DOHH2 (cell line): ENCODE data around the gene RABL2B.
"Not testable (repeated sequence)": the region's sequence is repeated elsewhere in the genome, so short reads cannot be mapped to it uniquely, and the experiment has no call there.

Experiments used
- H3F3A ChIP-seq: fragments of 200-600 bp; sonication (generic), shearing (Covaris generic); 2 replicates; pipeline ENCODE4 v1.6.0; 2016; ENCODE audit warnings: antibody characterized with exemption, mild to moderate bottlenecking; ENCODE audit not compliant: control insufficient read depth, insufficient read depth
- H3K27ac ChIP-seq: fragments of 200-600 bp; sonication (generic); 2 replicates; pipeline ENCODE4 v1.5.1; 2014; ENCODE audit warnings: low read depth, mild to moderate bottlenecking, low read length, moderate library complexity
- H3K27me3 ChIP-seq: fragments of 200-600 bp; sonication (generic); 2 replicates; pipeline ENCODE4 v1.6.1; 2014; ENCODE audit warnings: mild to moderate bottlenecking, low read length, mixed read lengths; ENCODE audit not compliant: control insufficient read depth
- H3K36me3 ChIP-seq: fragments of 200-600 bp; sonication (generic); 2 replicates; pipeline ENCODE4 v1.6.1; 2014; ENCODE audit warnings: mild to moderate bottlenecking, low read length, moderate library complexity, mixed read lengths; ENCODE audit not compliant: control insufficient read depth
- H3K4me1 ChIP-seq: fragments of 200-600 bp; sonication (generic); 2 replicates; pipeline ENCODE4 v1.6.1; 2014; ENCODE audit warnings: mild to moderate bottlenecking, low read length, mixed read lengths; ENCODE audit not compliant: control insufficient read depth
- H3K4me2 ChIP-seq: fragments of 200-600 bp; sonication (generic); 2 replicates; pipeline ENCODE4 v1.6.0; 2014; ENCODE audit warnings: mild to moderate bottlenecking, low read length, moderate library complexity
- H3K4me3 ChIP-seq: fragments of 200-600 bp; sonication (generic); 2 replicates; pipeline ENCODE4 v1.5.1; 2014; ENCODE audit warnings: mild to moderate bottlenecking, low read length, mixed read lengths
- H3K79me2 ChIP-seq: fragments of 200-600 bp; sonication (generic); 2 replicates; pipeline ENCODE4 v1.6.1; 2014; ENCODE audit warnings: mild to moderate bottlenecking, low read length, mixed read lengths; ENCODE audit not compliant: control insufficient read depth
- H3K9me2 ChIP-seq: fragments of 200-600 bp; sonication (generic); replicated peaks from 2 replicates; pipeline ENCODE4 v1.6.1; 2014; ENCODE audit warnings: mild to moderate bottlenecking, low read length, mixed read lengths; ENCODE audit not compliant: control insufficient read depth
- H3K9me3 ChIP-seq: fragments of 200-600 bp; sonication (generic); 2 replicates; pipeline ENCODE4 v1.6.1; 2014; ENCODE audit warnings: antibody characterized with exemption, low read length, mixed read lengths; ENCODE audit not compliant: control insufficient read depth, insufficient read depth
- H4K20me1 ChIP-seq: fragments of 200-600 bp; sonication (generic); 2 replicates; pipeline ENCODE4 v1.6.0; 2014; ENCODE audit warnings: low read depth, mild to moderate bottlenecking, antibody characterized with exemption, low read length, moderate library complexity; ENCODE audit not compliant: control insufficient read depth, insufficient read depth
- EZH2phosphoT487 ChIP-seq: fragments of 200-600 bp; sonication (generic); IDR thresholded peaks from 2 replicates; pipeline ENCODE4 v1.6.1; 2017; ENCODE audit warnings: borderline replicate concordance, mild to moderate bottlenecking, antibody characterized with exemption, low read length, moderate library complexity, mixed read lengths
- TF ChIP-seq, protein P1 (sequence below): fragments of 200-600 bp; sonication (generic); IDR thresholded peaks from one replicate; pipeline ENCODE4 v1.5.1; 2014; ENCODE audit warnings: antibody characterized with exemption, mild to moderate bottlenecking, low read depth, low read length; ENCODE audit not compliant: poor library complexity, severe bottlenecking

The RABL2B gene

DNA sequence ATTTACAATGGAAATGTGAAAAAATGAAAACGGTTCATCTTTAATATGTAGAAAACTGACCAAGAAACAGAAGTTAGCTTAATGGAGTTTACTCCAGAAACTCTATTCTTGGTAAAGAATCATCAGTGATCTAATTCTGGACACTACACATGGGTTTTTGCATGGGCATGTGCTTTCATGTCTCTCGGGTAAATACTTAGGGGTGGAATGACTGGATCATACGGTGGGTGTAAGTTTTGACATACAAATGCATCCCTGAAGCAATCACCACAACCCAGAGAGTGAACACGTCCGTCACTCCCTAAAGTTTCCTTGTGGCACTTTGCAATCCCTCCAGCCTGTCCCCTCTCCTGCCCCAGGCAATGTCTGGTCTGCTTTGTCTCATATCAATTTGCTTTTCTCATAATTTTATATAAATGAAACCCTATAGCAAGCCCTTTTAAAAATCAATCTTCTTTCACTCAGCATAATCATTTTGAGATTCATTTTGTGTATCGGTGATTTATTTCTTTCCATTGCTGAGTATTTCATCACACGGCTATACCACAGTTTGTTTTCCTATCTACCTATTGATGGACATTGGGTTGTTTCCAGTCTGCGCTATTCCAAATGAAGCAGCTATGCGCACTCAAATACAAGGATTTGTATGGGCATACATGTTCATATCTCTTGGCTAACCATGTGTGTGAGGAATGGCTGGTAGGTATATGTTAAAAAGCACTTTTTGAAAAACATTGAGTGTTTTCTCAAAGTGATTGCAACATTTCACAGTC, 33.9 kb downstream of the RABL2B start:
- not testable (repeated sequence) for H4K20me1 ChIP-seq, H3K9me2 ChIP-seq, H3F3A ChIP-seq, H3K36me3 ChIP-seq, H3K27ac ChIP-seq, H3K79me2 ChIP-seq, H3K9me3 ChIP-seq, H3K27me3 ChIP-seq, H3K4me2 ChIP-seq, H3K4me3 ChIP-seq, H3K4me1 ChIP-seq

DNA sequence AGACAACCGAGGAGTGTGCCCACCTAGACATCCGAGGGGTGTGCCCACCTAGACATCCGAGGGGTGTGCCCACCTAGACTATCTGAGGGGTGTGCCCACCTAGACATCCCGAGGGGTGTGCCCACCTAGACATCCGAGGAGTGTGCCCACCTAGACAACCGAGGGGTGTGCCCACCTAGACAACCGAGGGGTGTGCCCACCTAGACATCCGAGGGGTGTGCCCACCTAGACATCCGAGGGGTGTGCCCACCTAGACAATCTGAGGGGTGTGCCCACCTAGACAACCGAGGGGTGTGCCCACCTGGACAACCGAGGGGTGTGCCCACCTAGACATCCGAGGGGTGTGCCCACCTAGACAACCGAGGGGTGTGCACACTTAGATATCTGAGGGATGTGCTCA, 34.8 kb downstream of the RABL2B start:
- H3K4me1 ChIP-seq, H3K9me2 ChIP-seq, H3K4me2 ChIP-seq, H3K36me3 ChIP-seq, H3K79me2 ChIP-seq, H4K20me1 ChIP-seq, H3K4me3 ChIP-seq, H3K9me3 ChIP-seq, H3K27me3 ChIP-seq, H3F3A ChIP-seq, H3K27ac ChIP-seq: not testable (repeated sequence)

DNA sequence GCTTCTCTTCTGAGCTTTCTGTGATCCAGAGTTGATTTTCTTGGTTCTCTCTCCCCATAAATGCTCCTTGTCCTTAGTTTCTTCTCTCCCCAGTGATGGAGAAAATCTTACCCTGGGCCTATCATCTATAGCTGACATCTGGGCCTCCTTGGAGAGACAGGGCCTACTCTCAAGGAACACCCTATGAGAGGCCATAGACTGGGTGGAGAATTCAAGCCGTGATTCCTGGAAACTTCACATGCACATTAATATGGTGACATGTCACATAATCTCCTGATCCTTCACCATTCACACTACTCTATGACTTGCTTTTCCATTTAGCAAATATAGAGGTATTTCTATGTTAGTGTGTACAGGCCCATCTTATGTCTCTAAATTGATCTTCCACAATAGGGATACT, 35.9 kb downstream of the RABL2B start:
- H4K20me1 ChIP-seq, H3K9me3 ChIP-seq, H3K4me2 ChIP-seq, H3K36me3 ChIP-seq, H3K4me1 ChIP-seq, H3K27me3 ChIP-seq, H3K4me3 ChIP-seq, H3K27ac ChIP-seq, H3K79me2 ChIP-seq, H3K9me2 ChIP-seq, H3F3A ChIP-seq: not testable (repeated sequence)

DNA sequence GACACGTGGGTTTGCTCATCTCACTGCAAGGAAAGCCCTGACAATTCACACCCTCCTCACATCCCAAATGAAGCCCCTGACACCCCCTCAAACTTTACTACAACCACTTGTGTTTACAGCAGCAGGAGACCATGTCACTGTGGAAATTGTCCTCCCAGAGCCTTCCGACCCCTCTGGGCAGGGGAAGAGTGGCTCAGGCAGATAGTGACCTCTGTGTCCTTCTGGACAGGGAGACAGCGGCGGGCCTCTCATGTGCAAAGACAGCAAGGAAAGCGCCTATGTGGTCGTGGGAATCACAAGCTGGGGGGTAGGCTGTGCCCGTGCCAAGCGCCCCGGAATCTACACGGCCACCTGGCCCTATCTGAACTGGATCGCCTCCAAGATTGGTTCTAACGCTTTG, 39.0 kb downstream of the RABL2B start:
- not testable (repeated sequence) for H3K4me2 ChIP-seq, H3K4me3 ChIP-seq, H3K9me2 ChIP-seq, H4K20me1 ChIP-seq, H3K79me2 ChIP-seq, H3K36me3 ChIP-seq, H3K4me1 ChIP-seq, H3K27ac ChIP-seq, H3K9me3 ChIP-seq, H3F3A ChIP-seq, H3K27me3 ChIP-seq

DNA sequence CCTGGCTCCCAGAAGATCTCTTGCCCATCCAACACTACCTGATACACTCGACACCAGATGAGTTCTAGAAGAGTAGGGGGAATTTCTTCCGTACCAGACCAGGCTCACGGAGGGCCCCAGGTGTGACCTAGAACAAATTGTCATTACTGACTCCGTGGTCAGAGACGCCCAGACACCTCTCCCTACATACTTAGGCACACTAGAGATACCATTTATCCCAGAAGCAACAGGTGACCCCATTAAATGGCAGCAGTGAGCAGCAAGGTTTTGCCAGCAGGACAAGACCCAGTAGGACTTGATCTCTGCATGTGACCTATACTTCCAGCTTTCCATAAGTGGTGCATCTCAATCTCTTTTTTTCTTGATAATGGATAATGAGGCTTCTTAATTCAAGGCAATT, 42.7 kb downstream of the RABL2B start:
- not testable (repeated sequence) for H3K79me2 ChIP-seq, H3K4me1 ChIP-seq, H3K9me3 ChIP-seq, H3K4me2 ChIP-seq, H3K4me3 ChIP-seq, H3K27ac ChIP-seq, H3K36me3 ChIP-seq, H3F3A ChIP-seq, H4K20me1 ChIP-seq, H3K9me2 ChIP-seq
- peaks cover 10% of the 10 kb centered on the region for H3K27me3 ChIP-seq

DNA sequence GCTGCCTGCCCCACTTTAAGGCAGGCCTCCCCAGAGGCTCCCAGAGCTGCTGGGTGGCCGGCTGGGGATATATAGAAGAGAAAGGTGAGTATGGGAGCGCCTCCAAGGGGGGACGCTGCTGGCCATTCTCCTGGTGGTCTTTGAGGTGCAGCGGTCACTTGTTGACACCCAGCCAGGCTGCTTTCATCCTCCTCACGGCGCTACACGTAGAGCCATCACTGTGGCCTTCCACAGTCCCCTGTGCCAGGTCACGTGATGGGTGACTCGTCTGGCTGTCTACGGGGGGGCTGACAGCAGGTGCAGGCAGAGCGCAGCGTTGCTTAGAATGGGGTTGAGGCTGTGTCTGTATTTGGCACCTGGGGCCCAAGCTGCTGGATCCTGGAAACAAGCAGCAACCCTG, 43.5 kb downstream of the RABL2B start:
- H3K4me2 ChIP-seq: no peak overlapping the region
- H3K36me3 ChIP-seq: no peaks in the 10 kb centered on the region
- no peaks in the 10 kb centered on the region for H3K4me1 ChIP-seq
- no peaks in the 10 kb centered on the region for H3K9me2 ChIP-seq
- TF ChIP-seq, protein P1, sequence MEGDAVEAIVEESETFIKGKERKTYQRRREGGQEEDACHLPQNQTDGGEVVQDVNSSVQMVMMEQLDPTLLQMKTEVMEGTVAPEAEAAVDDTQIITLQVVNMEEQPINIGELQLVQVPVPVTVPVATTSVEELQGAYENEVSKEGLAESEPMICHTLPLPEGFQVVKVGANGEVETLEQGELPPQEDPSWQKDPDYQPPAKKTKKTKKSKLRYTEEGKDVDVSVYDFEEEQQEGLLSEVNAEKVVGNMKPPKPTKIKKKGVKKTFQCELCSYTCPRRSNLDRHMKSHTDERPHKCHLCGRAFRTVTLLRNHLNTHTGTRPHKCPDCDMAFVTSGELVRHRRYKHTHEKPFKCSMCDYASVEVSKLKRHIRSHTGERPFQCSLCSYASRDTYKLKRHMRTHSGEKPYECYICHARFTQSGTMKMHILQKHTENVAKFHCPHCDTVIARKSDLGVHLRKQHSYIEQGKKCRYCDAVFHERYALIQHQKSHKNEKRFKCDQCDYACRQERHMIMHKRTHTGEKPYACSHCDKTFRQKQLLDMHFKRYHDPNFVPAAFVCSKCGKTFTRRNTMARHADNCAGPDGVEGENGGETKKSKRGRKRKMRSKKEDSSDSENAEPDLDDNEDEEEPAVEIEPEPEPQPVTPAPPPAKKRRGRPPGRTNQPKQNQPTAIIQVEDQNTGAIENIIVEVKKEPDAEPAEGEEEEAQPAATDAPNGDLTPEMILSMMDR: no peak
- no peak for TF ChIP-seq EZH2phosphoT487
- H3F3A ChIP-seq: no peaks in the 10 kb centered on the region
- H3K4me3 ChIP-seq: no peak overlapping the region
- no peaks in the 10 kb centered on the region for H3K9me3 ChIP-seq
- H3K27ac ChIP-seq: no peak overlapping the region
- H3K27me3 ChIP-seq: peaks cover 14% of the 10 kb centered on the region
- H3K79me2 ChIP-seq: no peaks in the 10 kb centered on the region
- no peaks in the 10 kb centered on the region for H4K20me1 ChIP-seq
